Stimulated activated CD8-positive, alpha-beta memory T cell treated with anti-CD3 and anti-CD28 coated beads, Interleukin-2, amount 100 ng/mL, for 48 hours (primary cell): ENCODE data around the gene TP63.
"Not testable (repeated sequence)": the region's sequence is repeated elsewhere in the genome, so short reads cannot be mapped to it uniquely, and the experiment has no call there.

Experiments used
- DNase-seq, 2 donors: peaks; one replicate each; pipeline ENCODE4 v3.0.0-alpha.2; 2020; ENCODE audit warnings: low read depth in 2 of 2

The TP63 gene

GRCh38 chr3:189721873-189722665 is 90.9 kb downstream of the TP63 start:
- DNase-seq: no peak

- no peak for DNase-seq
Measured at GRCh38 chr3:189724356-189724755, 93.2 kb downstream of the TP63 start.

GRCh38 chr3:189726277-189726676 is 95.1 kb downstream of the TP63 start:
- no peak for DNase-seq

- no peak for DNase-seq
Measured at GRCh38 chr3:189727158-189727557, 96.0 kb downstream of the TP63 start.

- no peak for DNase-seq
Measured at GRCh38 chr3:189727898-189728297, 96.7 kb downstream of the TP63 start.

- DNase-seq: no peak
Measured at GRCh38 chr3:189728915-189729314, 97.7 kb downstream of the TP63 start.

- DNase-seq: no peak
Measured at GRCh38 chr3:189734061-189734460, 102.9 kb downstream of the TP63 start.

GRCh38 chr3:189735913-189736312 is 104.7 kb downstream of the TP63 start:
- no peak for DNase-seq

- no peak for DNase-seq
Measured at GRCh38 chr3:189737071-189737470, 105.9 kb downstream of the TP63 start.

GRCh38 chr3:189737619-189738018 is 106.4 kb downstream of the TP63 start:
- DNase-seq: no peak

- no peak for DNase-seq
Measured at GRCh38 chr3:189739378-189739777, 108.2 kb downstream of the TP63 start.

GRCh38 chr3:189740156-189740555 is 109.0 kb downstream of the TP63 start:
- DNase-seq: no peak

- DNase-seq: no peak
Measured at GRCh38 chr3:189744235-189744634, 113.0 kb downstream of the TP63 start.

GRCh38 chr3:189745622-189746021 is 114.4 kb downstream of the TP63 start:
- no peak for DNase-seq

GRCh38 chr3:189748046-189748445 is 116.9 kb downstream of the TP63 start:
- DNase-seq: no peak

- DNase-seq: not testable (repeated sequence)
Measured at GRCh38 chr3:189750972-189751371, 119.8 kb downstream of the TP63 start.

GRCh38 chr3:189754356-189754755 is 123.2 kb downstream of the TP63 start:
- no peak for DNase-seq

GRCh38 chr3:189756582-189757078 is 125.4 kb downstream of the TP63 start:
- DNase-seq: no peak

GRCh38 chr3:189758186-189758585 is 127.0 kb downstream of the TP63 start:
- no peak for DNase-seq

GRCh38 chr3:189766416-189766815 is 135.2 kb downstream of the TP63 start:
- no peak for DNase-seq

- no peak for DNase-seq
Measured at GRCh38 chr3:189771842-189772450, 140.8 kb downstream of the TP63 start.

GRCh38 chr3:189772584-189772983 is 141.4 kb downstream of the TP63 start:
- no peak for DNase-seq

GRCh38 chr3:189773056-189773455 is 141.9 kb downstream of the TP63 start:
- no peak for DNase-seq
